Esophagus muscularis mucosa (tissue), 4 donors: ENCODE data around the gene APOBEC3B. TPM values are rescaled to one million over a fixed set of nuclear protein-coding genes. Genes with fewer than 3 reads are reported as not detected.
"Not testable (repeated sequence)": the region's sequence is repeated elsewhere in the genome, so short reads cannot be mapped to it uniquely, and the experiment has no call there.

Experiments
- DNase-seq: peaks from one replicate; pipeline ENCODE4 v3.0.0-alpha.2; 2017; ENCODE audit errors: extremely low spot score
- H3K27ac ChIP-seq, 4 donors: fragments of 200-600 bp; sonication (generic); replicated peaks in 1 of 4; 1 replicate in 3 of 4; 2 replicates in 1 of 4; pipeline ENCODE4 v1.5.1; 2016 to 2019; ENCODE audit warnings: mild to moderate bottlenecking in 1 of 4
- H3K27me3 ChIP-seq, 4 donors: fragments of 200-600 bp; sonication (generic); one replicate each; pipeline versions ENCODE4 v1.5.1 to v1.6.0; 2016 to 2019
- H3K36me3 ChIP-seq, 4 donors: fragments of 200-600 bp; sonication (generic); one replicate each; pipeline ENCODE4 v1.5.1; 2016 to 2019
- H3K4me1 ChIP-seq, 4 donors: fragments of 200-600 bp; sonication (generic); one replicate each; pipeline ENCODE4 v1.5.1; 2016 to 2019
- H3K4me3 ChIP-seq, 4 donors: fragments of 200-600 bp; sonication (generic); 1 replicate in 2 of 4; 2 replicates in 2 of 4; pipeline ENCODE4 v1.5.1; 2016 to 2019; ENCODE audit warnings: mild to moderate bottlenecking in 4 of 4, moderate library complexity in 1 of 4
- H3K9me3 ChIP-seq, 4 donors: fragments of 200-600 bp; sonication (generic); 1 replicate in 3 of 4; 2 replicates in 1 of 4; pipeline ENCODE4 v1.5.1; 2016 to 2019
- CTCF ChIP-seq, 3 experiments: fragments of 200-600 bp in 2 of 3; fragments of 450-650 bp in 1 of 3; sonication (generic) in 2 of 3; IDR thresholded peaks; one replicate each; pipeline ENCODE4 v1.5.1; 2017 to 2019; ENCODE audit warnings: antibody characterized with exemption in 3 of 3, mild to moderate bottlenecking in 2 of 3, moderate library complexity in 1 of 3
- EP300 ChIP-seq: sonication (generic); formaldehyde crosslinking; IDR thresholded peaks from one replicate; pipeline ENCODE4 v1.6.1; 2017; ENCODE audit warnings: antibody characterized with exemption
- POLR2A ChIP-seq: fragments of 450-650 bp; IDR thresholded peaks from one replicate; pipeline ENCODE4 v1.6.1; 2017; ENCODE audit warnings: antibody characterized with exemption, moderate library complexity, mild to moderate bottlenecking, low read depth
- POLR2AphosphoS5 ChIP-seq, 2 donors: sonication (generic); formaldehyde crosslinking; IDR thresholded peaks; one replicate each; pipeline ENCODE4 v1.6.1; 2017; ENCODE audit warnings: antibody characterized with exemption in 2 of 2
- WGBS: methylation state at CpG from one replicate; pipeline ENCODE4 v1.1.5; 2018; 5-methylcytosine and 5-hydroxymethylcytosine counted together
- intact Hi-C: fragments of 100-400 bp; cut with DNase I; formaldehyde crosslinking; loops from one replicate; pipeline ENCODE4 v1.15.1; 2023
- total RNA-seq, 4 donors: library from RNA; depleted of rRNA; stranded (reverse); fragments of >200 nt; gene quantifications; one replicate each; pipeline versions ENCODE4 v1.1.0 to v1.2.1, GENCODE V29; 2016

Gene APOBEC3B
- total RNA-seq, 4 donors from 2014 or later = 0.50 TPM; not detected in 3

GRCh38 chr22:38941488-38941987 lies 40.6 kb upstream of the APOBEC3B start:
- Histone ChIP-seq H3K9me3 (no peaks in the 10 kb centered on the region), H3K4me3 (peak overlapping the region in 1 of 4 donors; percentile 15), H3K36me3 (no peaks in the 10 kb centered on the region), H3K4me1 (no peaks in the 10 kb centered on the region), H3K27me3 (peaks cover 0 to 27% (median 0%) of the 10 kb centered on the region in 4 donors), H3K27ac (peak overlapping the region in 1 of 4 donors; percentile 4)
- no peak for TF ChIP-seq POLR2AphosphoS5 (IDR thresholded peaks at IDR 0.05)
- TF ChIP-seq CTCF (IDR thresholded peaks at IDR 0.05) = no peak
- no peak for TF ChIP-seq POLR2A
- TF ChIP-seq EP300 = no peak
- intact Hi-C loops = no loop called here
- DNase-seq = no peak
- WGBS = 67% methylated on average over 13 of the region's 13 CpGs

GRCh38 chr22:38942702-38943101 lies 39.4 kb upstream of the APOBEC3B start:
- 77% methylated on average over 5 of the region's 5 CpGs for whole genome bisulfite sequencing

GRCh38 chr22:38943201-38943600 lies 38.9 kb upstream of the APOBEC3B start:
- Histone ChIP-seq H3K36me3 (no peaks in the 10 kb centered on the region), H3K27ac (no peak overlapping the region), H3K27me3 (peaks cover 0 to 40% (median 3%) of the 10 kb centered on the region in 4 donors), H3K9me3 (no peaks in the 10 kb centered on the region), H3K4me3 (no peak overlapping the region), H3K4me1 (no peaks in the 10 kb centered on the region)
- WGBS = 47% methylated on average over 9 of the region's 9 CpGs
- no peak for DNase-seq
- TF ChIP-seq POLR2AphosphoS5 (IDR thresholded peaks at IDR 0.05) (no peak), POLR2A (no peak), EP300 (no peak), CTCF (IDR thresholded peaks at IDR 0.05) (peak in 1 of 3 experiments; percentile 4)
- intact Hi-C loops = no loop called here

More at GRCh38 chr22:38942702-38943101, 39.4 kb upstream of the APOBEC3B start:
- no peak for DNase-seq
- H3K36me3 ChIP-seq = no peaks in the 10 kb centered on the region
- intact Hi-C loops = no loop called here
- H3K27ac ChIP-seq = no peak overlapping the region
- no peaks in the 10 kb centered on the region for H3K4me1 ChIP-seq
- H3K27me3 ChIP-seq = peaks cover 0 to 35% (median 3%) of the 10 kb centered on the region in 4 donors
- no peaks in the 10 kb centered on the region for H3K9me3 ChIP-seq
- H3K4me3 ChIP-seq = no peak overlapping the region
- no peak for TF ChIP-seq POLR2AphosphoS5 (IDR thresholded peaks at IDR 0.05)
- TF ChIP-seq CTCF (IDR thresholded peaks at IDR 0.05) = no peak
- TF ChIP-seq POLR2A = no peak
- TF ChIP-seq EP300 = no peak

- intact Hi-C loops = no loop called here
- Histone ChIP-seq H3K4me3 (no peak overlapping the region), H3K27ac (no peak overlapping the region), H3K4me1 (no peaks in the 10 kb centered on the region), H3K27me3 (peaks cover 0 to 46% (median 3%) of the 10 kb centered on the region in 4 donors), H3K36me3 (no peaks in the 10 kb centered on the region), H3K9me3 (no peaks in the 10 kb centered on the region)
- 82% methylated on average over 3 of the region's 3 CpGs for WGBS
- DNase-seq = no peak
- TF ChIP-seq EP300 (no peak), CTCF (IDR thresholded peaks at IDR 0.05) (no peak), POLR2A (no peak), POLR2AphosphoS5 (IDR thresholded peaks at IDR 0.05) (no peak)
These were observed 38.3 kb upstream of the APOBEC3B start for GRCh38 chr22:38943882-38944281.

GRCh38 chr22:38944653-38945052 lies 37.5 kb upstream of the APOBEC3B start:
- H3K9me3 ChIP-seq = no peaks in the 10 kb centered on the region
- H3K4me1 ChIP-seq = no peaks in the 10 kb centered on the region
- H3K27me3 ChIP-seq = peaks cover 0 to 46% (median 3%) of the 10 kb centered on the region in 4 donors
- no peak overlapping the region for H3K4me3 ChIP-seq
- 94% methylated on average over 7 of the region's 7 CpGs for WGBS
- TF ChIP-seq EP300 = no peak
- no peaks in the 10 kb centered on the region for H3K36me3 ChIP-seq
- no peak overlapping the region for H3K27ac ChIP-seq
- no peak for DNase-seq
- intact Hi-C loops = no loop called here

- H3K27ac ChIP-seq, intact Hi-C loops, H3K4me3 ChIP-seq, H3K4me1 ChIP-seq, H3K9me3 ChIP-seq, H3K36me3 ChIP-seq, DNase-seq: not testable (repeated sequence)
- H3K27me3 ChIP-seq = peaks cover 0 to 46% (median 3%) of the 10 kb centered on the region in 4 donors
These were observed 36.3 kb upstream of the APOBEC3B start for GRCh38 chr22:38945706-38946338.
